Measurements from ENCODE around the gene MAP3K7CL.

Gene MAP3K7CL

GRCh38 chr21:29133241-29133640 lies 2.8 kb downstream of the MAP3K7CL start:
- Histone ChIP-seq H3K27me3 (ENCODE audit: insufficient read depth, insufficient read length) (no peaks in the 10 kb centered on the region), H3K9me3 (ENCODE audit: insufficient read depth, low read length) (peaks cover 8% of the 10 kb centered on the region; the same call in 1 of the 2 replicates), H3K4me1 (ENCODE audit: insufficient read depth, insufficient read length) (no peaks in the 10 kb centered on the region), H3K9ac (ENCODE audit: insufficient read length, low read depth) (no peak overlapping the region), H3K4me3 (ENCODE audit: insufficient read length, low read depth) (no peak overlapping the region), H3K36me3 (ENCODE audit: insufficient read depth, insufficient read length, low read length) (no peaks in the 10 kb centered on the region)
- no peak for TF ChIP-seq ZNF274 (IDR thresholded peaks at IDR 0.05; ENCODE audit: low read depth, low read length)
- no peak for TF ChIP-seq SUZ12 (IDR thresholded peaks at IDR 0.05; ENCODE audit: extremely low read depth, insufficient read depth, insufficient read length)
- no peak for TF ChIP-seq YY1 (IDR thresholded peaks at IDR 0.05; ENCODE audit: insufficient read depth, insufficient read length)
- DNase-seq (ENCODE audit: low read depth, low spot score), result no peak

GRCh38 chr21:29133796-29134195 lies 3.4 kb downstream of the MAP3K7CL start:
- no peak for DNase-seq (ENCODE audit: low read depth, low spot score)
- no peak for TF ChIP-seq SUZ12 (IDR thresholded peaks at IDR 0.05; ENCODE audit: extremely low read depth, insufficient read depth, insufficient read length)
- TF ChIP-seq YY1 (IDR thresholded peaks at IDR 0.05; ENCODE audit: insufficient read depth, insufficient read length), result no peak
- no peak for TF ChIP-seq ZNF274 (IDR thresholded peaks at IDR 0.05; ENCODE audit: low read depth, low read length)
- peaks cover 8% of the 10 kb centered on the region; the same call in 1 of the 2 replicates for H3K9me3 ChIP-seq (ENCODE audit: insufficient read depth, low read length)
- H3K4me3 ChIP-seq (ENCODE audit: insufficient read length, low read depth), result no peak overlapping the region
- H3K9ac ChIP-seq (ENCODE audit: insufficient read length, low read depth), result no peak overlapping the region
- H3K4me1 ChIP-seq (ENCODE audit: insufficient read depth, insufficient read length), result no peaks in the 10 kb centered on the region
- H3K27me3 ChIP-seq (ENCODE audit: insufficient read depth, insufficient read length), result no peaks in the 10 kb centered on the region
- H3K36me3 ChIP-seq (ENCODE audit: insufficient read depth, insufficient read length, low read length), result no peaks in the 10 kb centered on the region

- no peak for TF ChIP-seq SUZ12 (IDR thresholded peaks at IDR 0.05; ENCODE audit: extremely low read depth, insufficient read depth, insufficient read length)
- TF ChIP-seq YY1 (IDR thresholded peaks at IDR 0.05; ENCODE audit: insufficient read depth, insufficient read length), result no peak
- no peak for TF ChIP-seq ZNF274 (IDR thresholded peaks at IDR 0.05; ENCODE audit: low read depth, low read length)
- no peak for DNase-seq (ENCODE audit: low read depth, low spot score)
- H3K9me3 ChIP-seq (ENCODE audit: insufficient read depth, low read length), result no peaks in the 10 kb centered on the region
Observed at GRCh38 chr21:29135481-29135880, 5.0 kb downstream of the MAP3K7CL start.

GRCh38 chr21:29136033-29136432 lies 5.6 kb downstream of the MAP3K7CL start:
- Histone ChIP-seq H3K4me1 (ENCODE audit: insufficient read depth, insufficient read length) (no peaks in the 10 kb centered on the region), H3K4me3 (ENCODE audit: insufficient read length, low read depth) (no peak overlapping the region), H3K9ac (ENCODE audit: insufficient read length, low read depth) (no peak overlapping the region), H3K27me3 (ENCODE audit: insufficient read depth, insufficient read length) (no peaks in the 10 kb centered on the region), H3K9me3 (ENCODE audit: insufficient read depth, low read length) (no peaks in the 10 kb centered on the region), H3K36me3 (ENCODE audit: insufficient read depth, insufficient read length, low read length) (no peaks in the 10 kb centered on the region)
- TF ChIP-seq SUZ12 (IDR thresholded peaks at IDR 0.05; ENCODE audit: extremely low read depth, insufficient read depth, insufficient read length), result no peak
- no peak for TF ChIP-seq ZNF274 (IDR thresholded peaks at IDR 0.05; ENCODE audit: low read depth, low read length)
- no peak for TF ChIP-seq YY1 (IDR thresholded peaks at IDR 0.05; ENCODE audit: insufficient read depth, insufficient read length)
- no peak for DNase-seq (ENCODE audit: low read depth, low spot score)

More at GRCh38 chr21:29135481-29135880, 5.0 kb downstream of the MAP3K7CL start:
- Histone ChIP-seq H3K27me3 (ENCODE audit: insufficient read depth, insufficient read length) (no peaks in the 10 kb centered on the region), H3K36me3 (ENCODE audit: insufficient read depth, insufficient read length, low read length) (no peaks in the 10 kb centered on the region), H3K4me1 (ENCODE audit: insufficient read depth, insufficient read length) (no peaks in the 10 kb centered on the region), H3K4me3 (ENCODE audit: insufficient read length, low read depth) (no peak overlapping the region), H3K9ac (ENCODE audit: insufficient read length, low read depth) (no peak overlapping the region)

- no peak for DNase-seq (ENCODE audit: low read depth, low spot score)
- TF ChIP-seq YY1 (IDR thresholded peaks at IDR 0.05; ENCODE audit: insufficient read depth, insufficient read length), result no peak
- TF ChIP-seq ZNF274 (IDR thresholded peaks at IDR 0.05; ENCODE audit: low read depth, low read length), result no peak
- no peak for TF ChIP-seq SUZ12 (IDR thresholded peaks at IDR 0.05; ENCODE audit: extremely low read depth, insufficient read depth, insufficient read length)
- Histone ChIP-seq H3K9ac (ENCODE audit: insufficient read length, low read depth) (no peak overlapping the region), H3K27me3 (ENCODE audit: insufficient read depth, insufficient read length) (no peaks in the 10 kb centered on the region), H3K36me3 (ENCODE audit: insufficient read depth, insufficient read length, low read length) (no peaks in the 10 kb centered on the region), H3K9me3 (ENCODE audit: insufficient read depth, low read length) (no peaks in the 10 kb centered on the region), H3K4me3 (ENCODE audit: insufficient read length, low read depth) (no peak overlapping the region), H3K4me1 (ENCODE audit: insufficient read depth, insufficient read length) (no peaks in the 10 kb centered on the region)
Observed at GRCh38 chr21:29144736-29145353, 14.4 kb downstream of the MAP3K7CL start.

- DNase-seq (ENCODE audit: low read depth, low spot score), result no peak
- no peaks in the 10 kb centered on the region for H3K9me3 ChIP-seq (ENCODE audit: insufficient read depth, low read length)
- no peaks in the 10 kb centered on the region for H3K4me1 ChIP-seq (ENCODE audit: insufficient read depth, insufficient read length)
- no peaks in the 10 kb centered on the region for H3K27me3 ChIP-seq (ENCODE audit: insufficient read depth, insufficient read length)
- H3K4me3 ChIP-seq (ENCODE audit: insufficient read length, low read depth), result no peak overlapping the region
- H3K9ac ChIP-seq (ENCODE audit: insufficient read length, low read depth), result no peak overlapping the region
- H3K36me3 ChIP-seq (ENCODE audit: insufficient read depth, insufficient read length, low read length), result no peaks in the 10 kb centered on the region
- no peak for TF ChIP-seq SUZ12 (IDR thresholded peaks at IDR 0.05; ENCODE audit: extremely low read depth, insufficient read depth, insufficient read length)
- no peak for TF ChIP-seq ZNF274 (IDR thresholded peaks at IDR 0.05; ENCODE audit: low read depth, low read length)
- no peak for TF ChIP-seq YY1 (IDR thresholded peaks at IDR 0.05; ENCODE audit: insufficient read depth, insufficient read length)
Observed at GRCh38 chr21:29145354-29145782, 14.9 kb downstream of the MAP3K7CL start.

- Histone ChIP-seq H3K9me3 (ENCODE audit: insufficient read depth, low read length) (no peaks in the 10 kb centered on the region), H3K4me3 (ENCODE audit: insufficient read length, low read depth) (no peak overlapping the region), H3K36me3 (ENCODE audit: insufficient read depth, insufficient read length, low read length) (no peaks in the 10 kb centered on the region), H3K9ac (ENCODE audit: insufficient read length, low read depth) (no peak overlapping the region), H3K27me3 (ENCODE audit: insufficient read depth, insufficient read length) (no peaks in the 10 kb centered on the region), H3K4me1 (ENCODE audit: insufficient read depth, insufficient read length) (no peaks in the 10 kb centered on the region)
- TF ChIP-seq SUZ12 (IDR thresholded peaks at IDR 0.05; ENCODE audit: extremely low read depth, insufficient read depth, insufficient read length) (no peak), YY1 (IDR thresholded peaks at IDR 0.05; ENCODE audit: insufficient read depth, insufficient read length) (no peak), ZNF274 (IDR thresholded peaks at IDR 0.05; ENCODE audit: low read depth, low read length) (no peak)
- no peak for DNase-seq (ENCODE audit: low read depth, low spot score)
Observed at GRCh38 chr21:29145852-29146453, 15.5 kb downstream of the MAP3K7CL start.

Measured in NT2/D1 (cell line).